Measurements from ENCODE around the gene CLCN6. TPM values are rescaled to one million over a fixed set of nuclear protein-coding genes. Genes with fewer than 3 reads are reported as not detected.
"Not testable (repeated sequence)": the region's sequence is repeated elsewhere in the genome, so short reads cannot be mapped to it uniquely, and the experiment has no call there.

The CLCN6 gene
- total RNA-seq, 2 donors from 2014 or later: 13.4 to 45.0 TPM

DNA sequence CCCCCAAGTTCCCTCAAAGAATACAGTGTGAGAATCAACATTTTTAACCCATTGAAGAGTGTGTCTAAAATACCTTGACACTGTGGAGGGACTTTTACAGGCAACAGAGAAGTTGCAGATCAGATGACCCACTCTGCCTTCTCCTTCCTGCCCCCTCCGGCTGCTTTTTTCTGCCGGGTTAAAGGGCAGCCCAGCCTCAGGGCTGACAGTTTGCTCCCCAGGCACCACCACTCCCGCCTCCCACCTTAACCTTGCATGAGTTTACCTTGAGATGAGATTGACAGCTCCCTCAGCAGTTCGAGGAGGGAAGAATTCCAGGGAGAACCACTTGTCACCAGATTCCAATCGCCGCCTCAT is 3.4 kb upstream of the CLCN6 start:
- Histone ChIP-seq H3K36me3 (peaks cover 0 to 3% of the 10 kb centered on the region in 2 donors), H3K27me3 (replicated peaks; ENCODE audit: insufficient read depth) (no peaks in the 10 kb centered on the region), H3K27ac (peak overlapping the region; percentile 90 to 97), H3K9me3 (no peaks in the 10 kb centered on the region), H3K4me1 (replicated peaks) (peaks cover 22% of the 10 kb centered on the region), H3K4me3 (peak overlapping the region; percentile 28 to 38)
- TF ChIP-seq POLR2AphosphoS5 (IDR thresholded peaks at IDR 0.05): no peak
- TF ChIP-seq POLR2A (IDR thresholded peaks at IDR 0.05): no peak
- TF ChIP-seq, protein P1, sequence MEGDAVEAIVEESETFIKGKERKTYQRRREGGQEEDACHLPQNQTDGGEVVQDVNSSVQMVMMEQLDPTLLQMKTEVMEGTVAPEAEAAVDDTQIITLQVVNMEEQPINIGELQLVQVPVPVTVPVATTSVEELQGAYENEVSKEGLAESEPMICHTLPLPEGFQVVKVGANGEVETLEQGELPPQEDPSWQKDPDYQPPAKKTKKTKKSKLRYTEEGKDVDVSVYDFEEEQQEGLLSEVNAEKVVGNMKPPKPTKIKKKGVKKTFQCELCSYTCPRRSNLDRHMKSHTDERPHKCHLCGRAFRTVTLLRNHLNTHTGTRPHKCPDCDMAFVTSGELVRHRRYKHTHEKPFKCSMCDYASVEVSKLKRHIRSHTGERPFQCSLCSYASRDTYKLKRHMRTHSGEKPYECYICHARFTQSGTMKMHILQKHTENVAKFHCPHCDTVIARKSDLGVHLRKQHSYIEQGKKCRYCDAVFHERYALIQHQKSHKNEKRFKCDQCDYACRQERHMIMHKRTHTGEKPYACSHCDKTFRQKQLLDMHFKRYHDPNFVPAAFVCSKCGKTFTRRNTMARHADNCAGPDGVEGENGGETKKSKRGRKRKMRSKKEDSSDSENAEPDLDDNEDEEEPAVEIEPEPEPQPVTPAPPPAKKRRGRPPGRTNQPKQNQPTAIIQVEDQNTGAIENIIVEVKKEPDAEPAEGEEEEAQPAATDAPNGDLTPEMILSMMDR (IDR thresholded peaks at IDR 0.05): no peak
- intact Hi-C loops (cut with DNase I): loop anchor here (5.0 kb wide), 2 partner anchors 65 to 145 kb away; partner anchors contain the start of gene AGTRAP
- WGBS: 32% methylated on average over 6 of the region's 6 CpGs
- no peak for DNase-seq (ENCODE audit: low spot score)

- intact Hi-C loops (cut with DNase I): loop anchor here (5.0 kb wide), 2 partner anchors 66 to 146 kb away; partner anchors contain the start of gene AGTRAP
- 5% methylated on average over 27 of the region's 28 CpGs for WGBS
- DNase-seq (ENCODE audit: low spot score): peak; percentile 86
- H3K4me3 ChIP-seq: peak overlapping the region; percentile 28 to 38
- TF ChIP-seq, protein P1 (IDR thresholded peaks at IDR 0.05): peak in 1 of 4 experiments; percentile 5
- TF ChIP-seq POLR2AphosphoS5 (IDR thresholded peaks at IDR 0.05) (peak; percentile 87), POLR2A (IDR thresholded peaks at IDR 0.05) (peak; percentile 91)
- no peaks in the 10 kb centered on the region for H3K9me3 ChIP-seq
- no peaks in the 10 kb centered on the region for H3K27me3 ChIP-seq (replicated peaks; ENCODE audit: insufficient read depth)
- H3K36me3 ChIP-seq: peaks cover 0 to 3% of the 10 kb centered on the region in 2 donors
- peaks cover 22% of the 10 kb centered on the region for H3K4me1 ChIP-seq (replicated peaks)
- H3K27ac ChIP-seq: peak overlapping the region; percentile 90 to 97
These were observed 2.8 kb upstream of the CLCN6 start for GRCh38 chr1:11802973-11803885.

GRCh38 chr1:11803924-11804665 is 1.9 kb upstream of the CLCN6 start:
- Histone ChIP-seq H3K4me1 (replicated peaks) (peaks cover 22% of the 10 kb centered on the region), H3K4me3 (peak overlapping the region in 1 of 2 donors; percentile 66), H3K27ac (peak overlapping the region; percentile 90 to 97)
- intact Hi-C loops (cut with DNase I): loop anchor here (5.0 kb wide), 2 partner anchors 67 to 147 kb away; partner anchors contain the start of gene AGTRAP
- not testable (repeated sequence) for DNase-seq (ENCODE audit: low spot score); H3K27me3 ChIP-seq (replicated peaks; ENCODE audit: insufficient read depth); H3K36me3 ChIP-seq; H3K9me3 ChIP-seq
- WGBS: 72% methylated on average over 9 of the region's 9 CpGs

- WGBS: 1% methylated on average over 17 of the region's 17 CpGs
- H3K27me3 ChIP-seq (replicated peaks; ENCODE audit: insufficient read depth): no peaks in the 10 kb centered on the region
- intact Hi-C loops (cut with DNase I): loop anchor here (5.0 kb wide), 2 partner anchors 68 to 148 kb away; partner anchors contain the start of gene AGTRAP
- peak; percentile 53 for DNase-seq (ENCODE audit: low spot score)
- H3K36me3 ChIP-seq: peaks cover 0 to 3% of the 10 kb centered on the region in 2 donors
- H3K9me3 ChIP-seq: no peaks in the 10 kb centered on the region
- TF ChIP-seq POLR2A (IDR thresholded peaks at IDR 0.05) (no peak), POLR2AphosphoS5 (IDR thresholded peaks at IDR 0.05) (no peak)
- TF ChIP-seq, protein P1 (IDR thresholded peaks at IDR 0.05): no peak
- peak overlapping the region; percentile 66 to 70 for H3K4me3 ChIP-seq
- peak overlapping the region; percentile 90 to 97 for H3K27ac ChIP-seq
- H3K4me1 ChIP-seq (replicated peaks): peaks cover 22% of the 10 kb centered on the region
These were observed 1.1 kb upstream of the CLCN6 start for GRCh38 chr1:11804666-11805421.

Measured in prostate gland (tissue), 2 donors.